ENCODE data around the gene SLCO3A1.

Gene SLCO3A1

GRCh38 chr15:91885054-91885453 lies 31.5 kb downstream of the SLCO3A1 start:
- DNase-seq: no peak

- no peak for DNase-seq
These were observed 32.3 kb downstream of the SLCO3A1 start for GRCh38 chr15:91885714-91886270.

- no peak for DNase-seq
These were observed 33.4 kb downstream of the SLCO3A1 start for GRCh38 chr15:91886878-91887277.

GRCh38 chr15:91887321-91887720 lies 33.8 kb downstream of the SLCO3A1 start:
- no peak for DNase-seq

- DNase-seq: no peak
These were observed 34.4 kb downstream of the SLCO3A1 start for GRCh38 chr15:91887921-91888373.

DNA sequence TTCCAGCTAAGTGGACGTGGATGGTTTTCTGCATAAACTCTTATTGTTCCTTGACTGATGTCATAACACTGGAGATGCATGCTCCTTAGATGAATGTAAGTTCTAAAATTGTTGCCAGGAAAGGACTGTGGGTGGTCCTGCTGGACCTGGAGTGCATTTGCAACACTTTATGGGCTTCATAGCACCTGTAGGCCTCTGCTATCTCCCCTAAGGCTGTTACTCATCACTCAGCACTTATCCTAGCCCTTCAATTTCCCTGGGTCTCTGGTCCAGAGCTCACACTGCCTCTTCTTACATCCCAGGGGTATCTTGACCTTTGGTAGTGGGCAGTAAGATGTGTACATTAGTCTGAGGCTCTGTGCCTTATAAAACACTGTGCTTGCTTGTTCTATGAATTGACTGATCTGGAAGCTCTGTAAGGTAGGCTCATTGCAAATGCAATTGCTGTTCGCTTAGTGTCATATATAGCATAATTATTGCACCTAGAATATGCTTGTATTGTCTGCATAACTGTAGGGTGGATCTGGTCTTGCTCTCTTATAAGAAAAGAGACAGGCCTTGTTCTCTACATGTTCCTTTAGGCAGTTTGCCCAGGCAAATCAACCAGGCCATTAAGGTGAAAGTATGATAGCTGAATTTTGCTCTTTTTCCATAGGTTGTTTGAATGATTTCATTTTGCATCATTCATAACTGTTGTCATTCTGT lies 35.8 kb downstream of the SLCO3A1 start:
- no peak for DNase-seq

DNA sequence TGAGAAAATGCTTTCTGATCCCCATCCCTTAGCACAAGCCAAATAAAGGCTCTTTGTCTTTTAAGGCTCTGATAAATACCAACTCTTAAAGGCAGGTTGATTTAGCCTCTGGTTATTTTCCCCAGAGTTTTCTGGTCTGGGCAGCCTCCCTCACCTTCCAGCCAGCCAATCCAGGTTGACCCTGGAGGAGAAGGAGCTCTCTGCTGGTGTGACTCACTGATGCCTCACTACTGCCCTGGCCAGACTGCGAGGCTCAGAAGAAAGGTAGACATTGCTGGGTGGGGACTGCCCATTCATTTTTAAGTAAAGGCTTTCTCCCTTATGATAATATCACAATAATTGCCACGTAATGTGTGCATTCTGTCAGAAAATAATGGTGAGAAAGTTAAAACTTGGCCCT lies 37.1 kb downstream of the SLCO3A1 start:
- no peak for DNase-seq

DNA sequence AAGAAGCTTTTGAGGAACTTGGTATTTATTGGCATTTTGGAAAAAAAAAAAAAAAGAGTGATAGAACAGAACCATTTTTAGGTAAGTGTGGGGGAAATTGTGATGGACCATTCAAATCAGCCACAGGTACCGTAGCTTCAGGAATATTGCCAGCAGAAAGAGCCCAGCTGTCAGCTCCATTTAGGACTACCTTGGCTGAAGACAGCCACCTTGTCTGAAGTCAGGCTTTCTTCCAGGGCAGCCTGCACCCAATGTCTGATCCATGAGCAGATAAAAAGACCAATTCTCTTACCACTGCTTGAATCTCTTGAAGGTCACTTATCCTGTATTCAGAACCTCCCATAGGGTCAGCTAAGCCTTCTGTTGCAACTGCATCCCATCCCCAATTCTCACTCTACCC lies 37.6 kb downstream of the SLCO3A1 start:
- no peak for DNase-seq

- no peak for DNase-seq
These were observed 38.4 kb downstream of the SLCO3A1 start for GRCh38 chr15:91891788-91892345.

DNA sequence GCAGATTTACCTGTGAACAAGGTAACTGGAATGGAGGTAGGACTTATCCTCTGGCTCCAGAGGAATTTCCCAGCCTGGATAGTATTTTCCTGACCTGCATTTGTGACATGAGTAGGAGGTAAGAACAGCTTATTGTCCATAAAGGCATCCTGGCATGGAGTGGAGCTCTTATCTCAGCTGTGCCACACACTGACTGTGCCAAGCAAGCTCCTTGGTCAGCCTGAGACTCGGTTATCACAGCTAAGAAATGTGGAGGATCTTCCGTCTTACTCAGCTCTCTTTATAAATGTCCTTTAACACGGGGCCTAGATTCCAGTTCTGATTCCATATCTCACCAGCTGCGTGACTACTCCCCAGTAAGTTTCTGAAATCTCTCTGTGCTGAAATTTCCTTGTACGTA lies 38.9 kb downstream of the SLCO3A1 start:
- DNase-seq: no peak

GRCh38 chr15:91894606-91895005 lies 41.1 kb downstream of the SLCO3A1 start:
- DNase-seq: no peak

DNA sequence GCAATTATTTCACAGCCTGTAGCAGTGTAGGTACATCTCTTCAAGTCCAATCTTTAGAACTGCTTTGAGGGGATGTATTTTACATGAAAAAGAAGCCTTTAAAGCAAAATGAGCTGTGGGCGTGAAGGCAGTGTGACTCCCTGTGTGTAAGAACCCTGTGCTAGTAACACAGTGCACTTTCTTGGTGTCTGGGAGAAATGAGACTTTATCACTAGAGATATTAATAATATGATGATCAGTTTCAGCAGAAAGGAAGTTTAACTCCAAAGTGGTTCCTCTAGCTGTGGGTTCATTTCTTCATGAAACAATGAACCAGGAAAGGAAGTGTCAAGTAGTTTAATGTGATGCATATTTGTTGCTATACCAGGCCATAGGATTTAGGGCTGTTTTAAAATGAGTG lies 41.5 kb downstream of the SLCO3A1 start:
- no peak for DNase-seq

GRCh38 chr15:91896341-91897055 lies 43.0 kb downstream of the SLCO3A1 start:
- no peak for DNase-seq

GRCh38 chr15:91897585-91898372 lies 44.3 kb downstream of the SLCO3A1 start:
- DNase-seq: no peak

GRCh38 chr15:91898843-91899242 lies 45.3 kb downstream of the SLCO3A1 start:
- no peak for DNase-seq

GRCh38 chr15:91904942-91905341 lies 51.4 kb downstream of the SLCO3A1 start:
- DNase-seq: no peak

DNA sequence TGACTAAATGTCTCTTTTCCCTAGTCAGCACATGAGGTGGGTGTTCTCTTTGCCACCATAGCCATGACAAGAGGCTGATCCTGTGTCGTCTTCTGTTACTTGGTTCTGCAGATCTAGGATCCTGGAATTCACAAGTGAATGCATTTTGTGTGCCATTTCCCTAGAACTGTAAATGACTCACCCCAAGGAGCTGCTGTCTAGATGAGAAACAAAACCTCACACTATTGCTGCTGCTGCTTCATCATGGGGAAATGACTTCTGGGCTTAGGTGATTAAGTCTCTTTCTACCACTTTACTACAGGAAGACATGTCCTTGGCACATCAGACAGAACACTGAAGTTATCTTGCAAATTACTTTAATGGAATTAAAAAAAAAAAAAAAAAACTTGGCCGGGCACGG lies 54.9 kb downstream of the SLCO3A1 start:
- DNase-seq: no peak

GRCh38 chr15:91909111-91909510 lies 55.6 kb downstream of the SLCO3A1 start:
- DNase-seq: no peak

- no peak for DNase-seq
These were observed 56.1 kb downstream of the SLCO3A1 start for GRCh38 chr15:91909574-91909973.

DNA sequence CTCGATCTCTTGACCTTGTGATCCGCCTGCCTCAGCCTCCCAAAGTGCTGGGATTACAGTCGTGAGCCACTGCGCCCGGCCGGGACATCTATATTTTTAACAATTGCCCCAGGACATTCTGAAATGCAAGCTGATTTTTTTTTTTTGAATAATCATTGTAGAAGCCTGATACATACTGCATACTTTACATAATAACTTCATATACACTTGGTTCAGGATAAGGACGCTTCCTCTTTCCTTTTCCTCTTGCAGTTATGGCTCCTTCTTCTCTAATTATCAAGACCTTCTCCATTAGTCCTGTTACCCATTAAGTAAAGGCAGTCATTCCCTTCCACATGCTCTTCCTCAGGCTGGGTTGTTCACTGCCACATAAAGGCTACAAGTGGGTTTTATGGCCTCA lies 58.3 kb downstream of the SLCO3A1 start:
- no peak for DNase-seq

DNA sequence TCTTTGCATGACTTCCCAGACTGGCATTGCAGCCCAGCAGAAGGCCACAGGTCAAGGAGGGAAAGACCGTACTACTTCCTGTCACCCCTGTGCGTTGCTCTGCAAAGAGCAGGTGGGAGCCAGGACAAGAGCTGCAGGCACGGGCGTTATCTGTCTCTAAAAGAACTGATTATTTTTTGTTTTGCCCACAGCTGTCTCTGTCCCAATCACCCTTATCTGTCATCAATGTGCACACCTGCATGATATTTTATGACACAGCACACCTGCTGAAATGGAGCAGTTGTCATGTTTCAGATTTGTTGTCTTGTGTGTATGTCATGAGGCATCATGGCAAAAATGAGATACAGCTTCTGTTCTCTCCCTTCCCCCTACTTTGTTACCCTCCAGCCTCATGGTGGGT lies 58.8 kb downstream of the SLCO3A1 start:
- no peak for DNase-seq

GRCh38 chr15:91913560-91913959 lies 60.1 kb downstream of the SLCO3A1 start:
- no peak for DNase-seq

DNA sequence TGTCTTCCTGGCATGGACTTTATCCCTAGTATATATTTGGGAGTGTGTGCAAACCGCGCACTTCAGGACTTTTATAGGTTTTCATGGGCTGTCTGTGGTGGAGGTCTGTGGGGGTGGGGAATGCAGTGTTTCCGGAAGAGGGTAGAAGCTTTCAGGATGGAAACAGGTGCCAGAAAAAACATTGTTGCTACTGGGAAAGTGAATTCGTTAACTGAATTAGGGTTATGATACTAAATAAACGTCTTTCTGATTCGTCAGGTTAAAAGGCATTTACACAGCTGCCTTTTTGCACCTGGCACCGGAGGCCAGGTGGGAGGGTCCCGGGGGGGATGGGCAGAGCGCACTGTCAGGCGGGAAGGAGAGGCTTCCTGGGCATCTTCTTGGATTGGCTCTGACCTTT lies 62.1 kb downstream of the SLCO3A1 start:
- no peak for DNase-seq

Measured in CD4-positive, alpha-beta T cell treated with Interleukin-17A for 4 hours (primary cell).